GM21526 (cell line): ENCODE measurements around the gene ST8SIA2.

Source experiments
- ATAC-seq: cut with Tn5 transposase; IDR thresholded peaks from one replicate; pipeline ENCODE4 v1.9.1; 2021; ENCODE audit warnings: moderate library complexity; ENCODE audit not compliant: unreplicated experiment, low FRiP score

Gene ST8SIA2

GRCh38 chr15:92393071-92393979, at the start of gene ST8SIA2:
Gene ST8SIA2, plus strand, starts transcription at chr15:92393881. Its CDS starts 184 bp downstream, at chr15:92394065.
- no peak for ATAC-seq

DNA sequence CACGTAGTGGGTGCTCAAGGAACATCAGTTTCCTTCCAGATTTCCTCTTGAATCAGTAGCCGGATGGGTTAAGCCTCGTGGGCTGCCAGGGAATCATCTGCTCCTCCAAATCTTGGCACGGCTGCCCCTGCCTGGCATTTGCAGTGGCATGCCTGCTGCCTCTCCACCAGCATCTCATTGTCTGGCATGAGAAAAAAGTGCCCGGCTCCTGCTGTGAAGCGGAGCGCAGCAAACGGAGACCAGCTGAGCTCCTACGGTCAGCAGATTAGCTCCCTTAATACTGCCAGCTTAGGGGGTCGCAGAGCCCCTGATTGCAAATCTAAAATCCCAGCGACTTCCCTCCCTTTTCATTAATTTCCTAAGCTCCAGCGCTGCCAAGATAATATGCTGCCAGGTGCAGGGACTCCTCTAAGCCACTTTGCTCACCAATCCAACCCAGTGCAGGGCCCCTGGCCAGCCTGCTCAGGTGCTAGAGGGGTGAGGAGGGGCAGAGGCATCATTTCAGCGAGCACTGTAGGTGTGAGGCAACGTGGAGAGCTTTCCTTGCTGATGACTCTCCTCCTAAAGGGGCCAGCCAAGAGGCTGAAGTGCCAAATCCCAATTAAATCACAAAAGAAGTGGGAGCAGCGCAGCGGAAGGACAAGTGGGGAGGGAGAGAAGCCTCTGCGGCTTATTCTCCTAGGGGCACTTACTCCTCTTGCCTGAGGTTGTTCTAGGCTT, 49.6 kb upstream of the ST8SIA2 start:
- no peak for ATAC-seq

GRCh38 chr15:92346063-92346462, 47.6 kb upstream of the ST8SIA2 start:
- ATAC-seq: no peak

- no peak for ATAC-seq
Observed at GRCh38 chr15:92355307-92355706, 38.4 kb upstream of the ST8SIA2 start.

GRCh38 chr15:92361321-92362000, 32.2 kb upstream of the ST8SIA2 start:
- ATAC-seq: no peak

GRCh38 chr15:92362001-92362350, 31.7 kb upstream of the ST8SIA2 start:
- ATAC-seq: no peak

DNA sequence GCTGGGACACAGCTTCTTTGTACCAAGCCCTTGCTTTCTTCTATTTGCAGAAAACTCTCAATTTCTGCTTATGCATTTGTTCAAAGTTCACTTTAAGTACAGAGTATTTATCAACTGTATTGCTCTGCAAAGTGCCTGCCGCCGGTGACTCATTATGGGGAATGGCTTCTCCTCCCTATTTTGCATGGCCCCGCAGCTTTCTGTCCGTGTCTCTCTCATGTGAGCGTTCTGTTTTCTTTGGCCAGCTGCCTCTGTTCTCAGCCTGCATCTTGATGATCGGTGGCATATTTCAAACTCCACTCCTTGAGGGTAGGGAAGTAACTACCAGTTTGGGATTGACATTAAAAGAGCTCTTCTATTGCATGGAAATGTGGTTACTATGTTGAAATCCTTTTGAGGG, 28.6 kb upstream of the ST8SIA2 start:
- no peak for ATAC-seq

DNA sequence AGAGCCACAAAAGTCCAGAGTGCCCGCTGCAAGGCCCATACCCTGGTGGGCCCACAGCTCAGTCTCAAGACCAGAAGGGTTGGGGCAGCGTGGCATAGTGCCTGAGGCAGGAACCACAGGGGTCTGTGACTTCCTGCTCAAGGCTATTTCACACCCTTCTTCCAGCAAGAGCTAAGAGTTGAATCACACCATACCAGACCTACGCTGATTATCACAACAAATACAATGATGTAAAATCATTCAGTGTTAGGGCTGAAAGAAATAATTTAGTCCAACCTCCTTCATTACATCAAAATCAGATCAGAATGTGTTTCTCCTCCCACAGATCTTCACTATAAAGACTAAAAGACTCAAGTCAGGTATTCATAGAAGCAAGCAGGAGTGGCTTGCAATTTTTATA, 27.8 kb upstream of the ST8SIA2 start:
- ATAC-seq: no peak

DNA sequence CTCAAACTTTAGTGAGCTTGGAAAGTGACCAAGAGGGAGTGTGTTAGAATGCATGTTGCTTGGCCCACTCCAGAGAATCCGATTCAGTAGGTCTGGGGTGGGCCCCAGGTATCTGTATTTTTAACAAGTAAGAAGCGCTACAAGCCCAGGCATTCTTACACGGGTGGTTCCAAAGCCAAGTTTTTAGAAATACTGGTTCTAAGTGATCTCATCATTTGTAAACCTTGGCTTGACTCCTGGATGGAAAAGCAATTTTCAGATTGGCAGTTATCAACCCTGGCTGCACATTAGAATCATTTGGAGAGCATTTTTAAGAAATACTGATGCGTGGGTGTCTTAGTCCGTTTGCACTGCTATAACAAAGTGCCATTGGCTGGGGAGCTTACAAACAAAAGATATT, 27.3 kb upstream of the ST8SIA2 start:
- no peak for ATAC-seq

- ATAC-seq: no peak
Observed at GRCh38 chr15:92375057-92375456, 18.6 kb upstream of the ST8SIA2 start.

- no peak for ATAC-seq
Observed at GRCh38 chr15:92376109-92376508, 17.6 kb upstream of the ST8SIA2 start.

DNA sequence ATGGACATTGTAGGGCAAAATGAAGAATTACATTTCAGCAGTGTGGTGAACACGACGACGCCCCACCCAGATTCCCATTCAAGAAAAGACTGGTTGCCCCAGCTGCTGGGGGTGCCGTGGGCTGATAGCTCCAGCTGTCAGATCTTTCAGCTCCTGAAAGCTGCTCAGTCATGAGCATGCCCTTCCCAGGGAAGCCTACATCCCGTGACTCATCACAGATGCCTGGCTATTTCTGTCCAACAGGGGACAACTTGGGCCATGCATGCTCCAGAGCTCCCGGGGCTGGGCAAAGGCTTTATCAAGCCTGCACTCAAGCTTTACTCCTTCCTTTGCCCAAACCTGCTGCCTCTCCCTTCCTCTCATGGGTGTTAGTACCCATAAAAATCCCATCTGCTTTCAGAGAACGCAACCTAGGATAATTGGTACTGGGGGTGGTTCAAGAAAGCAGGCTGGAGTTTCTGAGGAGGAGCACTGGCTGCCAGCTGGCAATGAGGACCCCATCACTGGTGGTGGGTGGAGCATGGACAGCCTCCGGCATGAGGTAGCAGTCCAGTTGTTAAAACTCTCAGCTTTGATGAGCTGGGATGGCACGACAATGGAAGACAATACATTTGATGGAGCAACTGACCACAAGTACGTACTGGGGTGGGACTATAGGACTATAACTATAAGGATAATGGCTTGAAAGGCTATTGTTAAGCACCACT, 16.4 kb upstream of the ST8SIA2 start:
- ATAC-seq: no peak

DNA sequence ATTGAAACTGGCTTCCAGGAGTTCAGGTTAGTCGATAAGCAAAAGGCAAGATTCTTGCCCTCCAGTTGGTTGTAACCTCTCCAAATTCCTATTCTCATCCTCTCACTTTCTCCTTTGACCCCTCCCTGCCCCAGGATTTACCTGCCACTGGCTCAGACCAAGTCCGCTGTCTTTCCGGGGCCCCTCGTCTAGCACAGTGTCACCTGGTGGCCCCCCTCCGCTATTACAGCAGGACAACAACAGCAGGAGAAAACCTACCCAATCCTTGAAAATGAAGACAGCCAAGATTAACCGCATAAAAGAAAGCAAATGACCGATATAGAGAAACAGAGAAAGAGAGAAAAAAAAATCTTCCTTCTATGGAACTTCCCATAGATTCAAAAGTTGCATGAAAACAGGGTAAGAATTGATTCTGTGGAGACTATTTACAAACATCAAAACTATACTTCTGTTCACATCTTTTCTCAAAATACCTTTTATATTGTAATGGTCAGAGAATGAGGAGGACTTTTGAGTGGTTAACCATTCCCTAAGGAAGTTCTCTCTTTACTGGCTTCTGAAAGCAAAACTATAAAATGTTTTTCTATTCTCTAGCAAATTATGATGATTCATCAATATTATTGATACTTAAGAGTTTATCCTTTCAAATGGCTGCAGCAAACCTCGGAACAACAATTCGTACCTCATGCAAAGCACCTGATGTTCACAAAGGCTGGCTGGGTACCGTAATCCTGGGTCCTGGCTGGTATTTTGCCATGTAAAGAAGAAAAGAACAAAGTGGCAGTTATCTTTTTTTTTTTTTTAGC, 10.0 kb upstream of the ST8SIA2 start:
- ATAC-seq: peak; percentile 80

DNA sequence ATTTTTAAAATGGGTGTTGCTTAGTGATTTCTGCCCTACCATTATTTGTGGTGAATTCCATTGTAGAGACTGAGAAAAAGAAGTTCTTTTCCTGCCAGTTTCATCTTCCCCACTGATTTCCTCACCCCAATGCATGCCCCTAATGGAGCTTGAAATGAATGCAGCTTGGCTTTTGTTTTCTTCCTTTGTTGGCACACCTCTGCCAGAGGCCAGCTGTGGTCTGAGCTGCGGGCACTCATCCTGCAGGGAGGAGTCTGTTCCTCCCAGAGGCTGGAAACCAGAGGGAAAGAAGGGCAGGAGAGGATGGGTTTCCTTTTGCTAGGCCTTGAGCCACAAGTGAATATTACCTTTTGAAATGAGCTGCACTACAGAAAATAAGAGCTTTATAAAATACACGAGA, 9.3 kb upstream of the ST8SIA2 start:
- no peak for ATAC-seq

DNA sequence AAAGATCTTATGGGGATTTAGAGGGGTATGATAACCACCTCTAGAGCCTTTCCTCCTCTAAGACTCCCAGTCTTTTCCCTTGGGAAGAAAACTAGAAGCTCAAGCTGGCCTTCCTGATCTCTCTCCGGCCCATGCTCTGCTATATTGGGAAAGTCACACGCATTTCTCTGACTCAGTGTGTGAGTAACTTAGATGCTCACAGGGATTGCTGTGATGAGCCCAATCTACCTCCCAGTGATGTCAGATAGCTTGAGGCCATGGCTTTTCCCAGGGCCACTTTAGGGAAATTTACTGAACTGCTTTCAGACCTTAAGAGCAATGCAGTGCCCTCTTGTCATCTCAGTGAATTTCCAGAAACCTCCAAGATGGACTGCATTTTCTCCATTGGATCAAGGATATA, 8.6 kb upstream of the ST8SIA2 start:
- ATAC-seq: no peak

DNA sequence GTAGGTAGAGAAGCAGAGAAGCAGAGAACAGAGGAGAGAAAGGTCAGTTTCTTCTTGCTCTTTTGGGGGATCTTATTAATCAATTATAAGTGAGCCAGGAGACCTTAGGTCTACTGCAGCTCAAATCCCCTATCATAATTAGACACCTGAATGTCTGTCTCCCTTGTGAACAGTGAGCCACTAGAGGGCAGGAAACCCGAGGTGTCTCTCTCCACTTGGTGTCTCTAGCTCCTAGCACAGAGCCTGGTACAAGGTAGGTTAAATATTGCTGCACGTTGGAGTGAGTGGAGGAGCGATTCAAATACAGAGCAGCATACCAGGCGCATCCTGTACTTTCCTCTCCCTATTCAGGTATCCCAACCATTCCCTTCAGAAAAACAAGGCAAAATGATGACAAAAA, 2.0 kb upstream of the ST8SIA2 start:
- peak; percentile 54 for ATAC-seq

- ATAC-seq: no peak
Observed at GRCh38 chr15:92392462-92392861, 1.2 kb upstream of the ST8SIA2 start.

- no peak for ATAC-seq
Observed at GRCh38 chr15:92393980-92394308, 263 bp downstream of the ST8SIA2 start.

DNA sequence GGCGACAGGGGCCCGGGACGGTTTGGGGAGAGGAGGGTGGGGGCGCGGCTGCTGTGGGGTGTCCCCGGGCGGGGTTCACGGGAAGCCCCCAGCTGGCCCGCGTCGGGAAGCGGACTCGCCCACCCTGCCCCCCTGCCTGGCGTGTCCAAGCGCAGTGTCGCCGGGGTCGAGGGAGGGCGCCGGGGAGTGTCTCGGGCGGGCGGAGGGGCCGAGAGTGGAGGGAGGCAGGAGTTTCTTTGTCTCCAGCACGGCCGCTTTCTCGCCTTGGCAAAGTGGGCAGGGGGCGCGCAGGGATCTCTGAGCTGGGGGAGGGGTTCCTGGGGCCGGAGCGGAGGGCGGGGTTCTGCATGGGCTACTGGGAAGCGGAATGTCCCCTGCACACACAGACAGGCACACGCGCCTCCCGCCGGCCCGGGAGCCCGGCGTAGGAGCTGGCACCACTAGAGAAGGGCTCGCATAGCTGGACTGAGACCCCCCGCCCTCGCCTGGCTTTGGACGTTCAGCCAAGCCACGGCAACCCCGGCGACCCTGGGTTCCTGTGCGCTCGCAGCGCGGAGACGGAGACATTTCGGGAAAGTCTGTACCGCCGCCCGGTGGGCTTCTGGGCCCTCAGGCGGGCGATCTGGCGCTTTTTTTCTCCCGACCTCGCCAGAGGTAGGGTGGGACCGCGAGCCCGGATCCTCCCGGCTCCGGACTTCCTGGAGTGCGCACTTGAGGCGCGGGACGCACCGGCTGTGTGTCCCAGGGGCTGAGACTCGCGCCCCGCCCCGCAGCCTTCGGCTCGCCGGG, 822 bp downstream of the ST8SIA2 start:
- ATAC-seq: no peak
